K562 (cell line): ENCODE results near the gene TMEM86B. TPM values are rescaled to one million over a fixed set of nuclear protein-coding genes. Genes with fewer than 3 reads are reported as not detected.

Experiments used
- ATAC-seq: fragments of 200-7000 bp; cut with Tn5 transposase; 3 replicates; pipeline ENCODE4 v1.9.1; 2020; ENCODE audit warnings: moderate library complexity
- BruUV-seq: library from RNA; stranded (reverse); fragments of 400-500 nt; replicated peaks from 2 replicates; lab custom pipeline; 2021; lab: Mats Ljungman, UMichigan
- CTCF ChIA-PET: fragments of 300-600 bp; formaldehyde crosslinking; extraction: SDS; loops from one replicate; lab custom pipeline; 2021; ENCODE audit warnings: low intra/inter-chr PET ratio; lab: Yijun Ruan, JAX
- POLR2A ChIA-PET: fragments of 300-600, 350-650 bp; sonication (Branson Sonifier 250); formaldehyde crosslinking; extraction: SDS; loops from one replicate; lab custom pipeline; 2021; ENCODE audit warnings: antibody characterized with exemption, inconsistent platforms; lab: Yijun Ruan, JAX
- DNase-seq, 4 experiments: peaks; one replicate each; pipeline versions ENCODE4 v3.0.0 to v3.0.0-alpha.2; 2011 to 2018; ENCODE audit warnings: low spot score in 3 of 4, mixed read lengths in 3 of 4; ENCODE audit errors: extremely low read depth in 1 of 4
- FAIRE-seq: peaks from 2 replicates; lab custom pipeline; 2011; peaks lifted over from hg19 to GRCh38; lab: Jason Lieb, UNC
- H2AFZ ChIP-seq: 2 replicates; pipeline ENCODE4 v1.6.0; 2011; ENCODE audit warnings: low read depth, low read length, control low read depth, inconsistent platforms
- H3K27ac ChIP-seq: fragments of 200-600 bp; 3 replicates; pipeline ENCODE4 v1.8.0; 2011; ENCODE audit warnings: low read depth, mild to moderate bottlenecking, control low read depth, inconsistent platforms, low read length, moderate library complexity, mixed read lengths; ENCODE audit errors: extremely low read depth
- H3K27me3 ChIP-seq, 2 experiments: fragments of 300-600 bp in 1 of 2; 2 replicates in 1 of 2; 3 replicates in 1 of 2; pipeline versions ENCODE4 v1.6.0 to v1.8.0; 2011; ENCODE audit warnings: inconsistent platforms in 2 of 2, low read length in 2 of 2, mild to moderate bottlenecking in 1 of 2, mixed read lengths in 1 of 2, moderate library complexity in 1 of 2; ENCODE audit not compliant: control insufficient read depth in 2 of 2, insufficient read depth in 2 of 2
- H3K36me3 ChIP-seq: fragments of 300-600 bp; 3 replicates; pipeline ENCODE4 v1.8.0; 2011; ENCODE audit warnings: mild to moderate bottlenecking, low read length, inconsistent platforms; ENCODE audit not compliant: control insufficient read depth, insufficient read depth
- H3K4me1 ChIP-seq, 2 experiments: fragments of 200-600 bp in 1 of 2; replicated peaks in 1 of 2; 2 replicates in 1 of 2; 3 replicates in 1 of 2; pipeline versions ENCODE4 v1.5.1 to v1.8.0; 2011; ENCODE audit warnings: inconsistent platforms in 2 of 2, low read length in 2 of 2, mild to moderate bottlenecking in 1 of 2, mixed read lengths in 1 of 2, moderate library complexity in 1 of 2; ENCODE audit not compliant: control insufficient read depth in 2 of 2, insufficient read depth in 2 of 2
- H3K4me2 ChIP-seq: 2 replicates; pipeline ENCODE4 v1.6.1; 2011; ENCODE audit warnings: low read length, control low read depth, inconsistent platforms, mixed read lengths; ENCODE audit not compliant: insufficient read depth
- H3K4me3 ChIP-seq: fragments of 200-600 bp; sonication (generic), shearing (Covaris generic); 2 replicates; pipeline ENCODE4 v1.5.1; 2016; ENCODE audit warnings: control low read depth, inconsistent platforms
- H3K79me2 ChIP-seq: fragments of 200-600 bp; 3 replicates; pipeline ENCODE4 v1.8.0; 2011; ENCODE audit warnings: low read length, inconsistent platforms; ENCODE audit not compliant: control insufficient read depth, insufficient read depth
- H3K9ac ChIP-seq, 2 experiments: 2 replicates each; pipeline versions ENCODE4 v1.6.0 to v1.6.1; 2011; ENCODE audit warnings: low read depth in 2 of 2, low read length in 2 of 2, control low read depth in 1 of 2, inconsistent platforms in 1 of 2, mild to moderate bottlenecking in 1 of 2, mixed read lengths in 1 of 2; ENCODE audit not compliant: insufficient read depth in 1 of 2
- H3K9me1 ChIP-seq: one replicate; pipeline ENCODE4 v1.6.0; 2011; ENCODE audit warnings: inconsistent platforms, mild to moderate bottlenecking, low read length, moderate library complexity; ENCODE audit not compliant: control insufficient read depth, insufficient read depth
- H3K9me3 ChIP-seq: replicated peaks from 2 replicates; pipeline ENCODE4 v1.5.1; 2011; ENCODE audit warnings: low read depth, low read length, inconsistent platforms; ENCODE audit not compliant: control insufficient read depth, insufficient read depth
- H4K20me1 ChIP-seq: replicated peaks from 2 replicates; pipeline ENCODE4 v1.6.1; 2011; ENCODE audit warnings: low read length, inconsistent platforms, mixed read lengths; ENCODE audit not compliant: control insufficient read depth, insufficient read depth
- C11orf30 ChIP-seq: fragments of 450-650 bp; IDR thresholded peaks from 2 replicates; pipeline ENCODE4 v1.6.1; 2016; ENCODE audit warnings: low read depth, mild to moderate bottlenecking
- CCAR2 ChIP-seq: fragments of 200-400 bp; formaldehyde crosslinking; IDR thresholded peaks from 2 replicates; pipeline ENCODE4 v1.6.1; 2017; ENCODE audit warnings: mild to moderate bottlenecking, low read depth, low read length
- CXXC5 ChIP-seq: fragments of 250-450 bp; sonication (Bioruptor Pico); IDR thresholded peaks from 2 replicates; pipeline ENCODE4 v1.8.0; 2022; ENCODE audit warnings: inconsistent platforms, mild to moderate bottlenecking, moderate library complexity
- DIDO1 ChIP-seq: fragments of 450-650 bp; IDR thresholded peaks from 2 replicates; pipeline ENCODE4 v1.6.1; 2016; ENCODE audit warnings: low read depth, missing biosample characterization, missing genetic modification characterization
- FOSL1 ChIP-seq: fragments of 200-800 bp; sonication (Bioruptor generic); conservative IDR thresholded peaks from 2 replicates; pipeline ENCODE4 v1.6.1; 2016; ENCODE audit warnings: missing genetic modification characterization, missing compliant biosample characterization
- HDAC3 ChIP-seq: fragments of 450-650 bp; IDR thresholded peaks from 2 replicates; pipeline ENCODE4 v1.6.1; 2018; ENCODE audit warnings: borderline replicate concordance, mild to moderate bottlenecking, moderate library complexity; ENCODE audit not compliant: partially characterized antibody
- HOXB6 ChIP-seq: fragments of 250-450 bp; sonication (Bioruptor Pico); IDR thresholded peaks from 2 replicates; pipeline ENCODE4 v1.5.1; 2022; ENCODE audit warnings: mild to moderate bottlenecking, borderline replicate concordance
- NR2F6 ChIP-seq: fragments of 450-650 bp; formaldehyde crosslinking; IDR thresholded peaks from 2 replicates; pipeline ENCODE4 v1.4.0; 2020; ENCODE audit warnings: mild to moderate bottlenecking
- RBBP5 ChIP-seq: fragments of 200-600 bp; sonication (generic); IDR thresholded peaks from 2 replicates; pipeline ENCODE4 v1.6.1; 2012; ENCODE audit warnings: borderline replicate concordance, mild to moderate bottlenecking, low read length, control low read depth, inconsistent platforms; ENCODE audit not compliant: insufficient read depth, poor library complexity, severe bottlenecking
- SRSF7 ChIP-seq: fragments of 200-400 bp; formaldehyde crosslinking; optimal IDR thresholded peaks from 2 replicates; pipeline ENCODE3; 2017; ENCODE audit warnings: mild to moderate bottlenecking, low read depth, low read length
- TAL1 ChIP-seq: fragments of 450-650 bp; IDR thresholded peaks from 2 replicates; pipeline ENCODE4 v1.6.1; 2016; ENCODE audit warnings: mild to moderate bottlenecking
- TRIM28 ChIP-seq: fragments of 450-650 bp; IDR thresholded peaks from 2 replicates; pipeline ENCODE4 v1.6.1; 2017
- TSC22D4 ChIP-seq: fragments of 450-650 bp; IDR thresholded peaks from 2 replicates; pipeline ENCODE4 v1.6.1; 2016; ENCODE audit warnings: missing genetic modification characterization, missing biosample characterization, control low read depth
- ZBTB1 ChIP-seq: sonication (generic); formaldehyde crosslinking; IDR thresholded peaks from 2 replicates; pipeline ENCODE4 v1.8.1; 2023; ENCODE audit warnings: missing genetic modification reagents, low read depth, mild to moderate bottlenecking, borderline replicate concordance
- WGBS: fragments of 100-300 bp; shearing (Covaris generic); methylation state at CpG from one replicate; pipeline ENCODE4 v1.1.6; 2016; ENCODE audit warnings: low coverage, mixed read lengths; ENCODE audit not compliant: insufficient coverage; ENCODE audit errors: missing lambda C conversion rate; 5-methylcytosine and 5-hydroxymethylcytosine counted together
- in situ Hi-C: fragments of 300-500 bp; cut with MboI; formaldehyde crosslinking; loops from 4 replicates; pipeline ENCODE4 v1.15.0; 2018; ENCODE audit warnings: inconsistent platforms, mixed read lengths
- intact Hi-C: fragments of 100-400 bp; cut with micrococcal nuclease; formaldehyde crosslinking; loops from 2 replicates; pipeline ENCODE4 v1.14.2; 2022
- polyA plus RNA-seq, 8 experiments: library from polyadenylated mRNA; depleted of rRNA in 4 of 8; stranded (reverse) in 5 of 8; unstranded in 3 of 8; fragments of >200 nt; fragmentation: Nextera tagmentation in 2 of 8; fragmentation: Illumina TruSeq in 1 of 8; extraction: Ambion mirVana in 2 of 8; extraction: Trizol in 1 of 8; gene quantifications; 2 replicates each; pipeline versions ENCODE4 v1.2.1 to v1.2.3, GENCODE V29; 2011 to 2014; ENCODE audit warnings: inconsistent platforms in 1 of 8, missing spikeins in 1 of 8
- total RNA-seq, 7 experiments: library from RNA; depleted of rRNA in 6 of 7; stranded (reverse); fragments of >200 nt in 6 of 7; fragmentation: Illumina TruSeq in 2 of 7; extraction: Trizol in 2 of 7; gene quantifications; 2 replicates each; pipeline versions ENCODE4 v1.2.1 to v1.2.3, GENCODE V29; 2011 to 2021; ENCODE audit warnings: low replicate concordance in 1 of 7
- TF ChIP-seq, protein P1 (sequence below): fragments of 250-450 bp; sonication (Bioruptor Pico); IDR thresholded peaks from 2 replicates; pipeline ENCODE4 v1.4.0; 2020; ENCODE audit warnings: mild to moderate bottlenecking, moderate library complexity, borderline replicate concordance
- TF ChIP-seq, protein P2 (sequence below): fragments of 250-450 bp; sonication (Bioruptor Pico); IDR thresholded peaks from 2 replicates; pipeline ENCODE4 v1.6.1; 2021; ENCODE audit warnings: mild to moderate bottlenecking
- TF ChIP-seq, protein P3 (sequence below), 2 experiments: IDR thresholded peaks; 2 replicates each; pipeline ENCODE4 v1.6.1; 2012; ENCODE audit warnings: improper control_type of control experiment in 2 of 2, low read depth in 2 of 2, low read length in 2 of 2, borderline replicate concordance in 1 of 2

The TMEM86B gene
- total and polyA plus RNA-seq, 9 of the 15 experiments (the other 6 are each of a cell fraction or from before 2014, with no cell fraction given), result 0.28 to 7.9 (median 2.1) TPM

DNA sequence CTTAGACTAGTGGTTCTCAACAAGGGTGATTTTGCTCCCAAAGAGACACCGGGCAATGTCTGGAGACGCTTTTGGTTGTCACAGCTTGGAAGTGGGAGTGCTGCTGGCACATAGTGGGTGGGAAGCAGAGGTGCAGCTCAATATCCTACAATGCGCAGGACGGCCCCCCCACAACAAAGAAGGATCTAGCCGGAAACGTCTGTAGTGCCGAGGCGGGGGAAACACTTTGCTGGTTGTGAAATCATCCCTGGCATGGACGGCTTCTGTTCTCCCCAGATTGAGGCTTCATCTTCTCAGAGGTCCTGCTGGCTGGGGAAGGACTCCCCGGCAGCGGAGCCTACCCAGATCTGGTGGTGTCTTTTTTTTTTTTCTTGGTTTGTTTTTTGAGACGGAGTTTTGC, 35.1 kb downstream of the TMEM86B start:
- BruUV-seq, result no TSS peak
- TF ChIP-seq DIDO1 (tag), result no peak
- TF ChIP-seq ZBTB1 (CRISPR knock-in tag), result no peak
- no peak for TF ChIP-seq CCAR2
- TF ChIP-seq, protein P1, sequence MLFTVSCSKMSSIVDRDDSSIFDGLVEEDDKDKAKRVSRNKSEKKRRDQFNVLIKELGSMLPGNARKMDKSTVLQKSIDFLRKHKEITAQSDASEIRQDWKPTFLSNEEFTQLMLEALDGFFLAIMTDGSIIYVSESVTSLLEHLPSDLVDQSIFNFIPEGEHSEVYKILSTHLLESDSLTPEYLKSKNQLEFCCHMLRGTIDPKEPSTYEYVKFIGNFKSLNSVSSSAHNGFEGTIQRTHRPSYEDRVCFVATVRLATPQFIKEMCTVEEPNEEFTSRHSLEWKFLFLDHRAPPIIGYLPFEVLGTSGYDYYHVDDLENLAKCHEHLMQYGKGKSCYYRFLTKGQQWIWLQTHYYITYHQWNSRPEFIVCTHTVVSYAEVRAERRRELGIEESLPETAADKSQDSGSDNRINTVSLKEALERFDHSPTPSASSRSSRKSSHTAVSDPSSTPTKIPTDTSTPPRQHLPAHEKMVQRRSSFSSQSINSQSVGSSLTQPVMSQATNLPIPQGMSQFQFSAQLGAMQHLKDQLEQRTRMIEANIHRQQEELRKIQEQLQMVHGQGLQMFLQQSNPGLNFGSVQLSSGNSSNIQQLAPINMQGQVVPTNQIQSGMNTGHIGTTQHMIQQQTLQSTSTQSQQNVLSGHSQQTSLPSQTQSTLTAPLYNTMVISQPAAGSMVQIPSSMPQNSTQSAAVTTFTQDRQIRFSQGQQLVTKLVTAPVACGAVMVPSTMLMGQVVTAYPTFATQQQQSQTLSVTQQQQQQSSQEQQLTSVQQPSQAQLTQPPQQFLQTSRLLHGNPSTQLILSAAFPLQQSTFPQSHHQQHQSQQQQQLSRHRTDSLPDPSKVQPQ (CRISPR knock-in tag), result no peak
- no peak for TF ChIP-seq HOXB6 (CRISPR knock-in tag)
- TF ChIP-seq, protein P2, sequence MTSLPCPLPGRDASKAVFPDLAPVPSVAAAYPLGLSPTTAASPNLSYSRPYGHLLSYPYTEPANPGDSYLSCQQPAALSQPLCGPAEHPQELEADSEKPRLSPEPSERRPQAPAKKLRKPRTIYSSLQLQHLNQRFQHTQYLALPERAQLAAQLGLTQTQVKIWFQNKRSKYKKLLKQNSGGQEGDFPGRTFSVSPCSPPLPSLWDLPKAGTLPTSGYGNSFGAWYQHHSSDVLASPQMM (CRISPR knock-in tag), result no peak
- TF ChIP-seq RBBP5, result no peak
- TF ChIP-seq TAL1, result no peak
- TF ChIP-seq, protein P3, sequence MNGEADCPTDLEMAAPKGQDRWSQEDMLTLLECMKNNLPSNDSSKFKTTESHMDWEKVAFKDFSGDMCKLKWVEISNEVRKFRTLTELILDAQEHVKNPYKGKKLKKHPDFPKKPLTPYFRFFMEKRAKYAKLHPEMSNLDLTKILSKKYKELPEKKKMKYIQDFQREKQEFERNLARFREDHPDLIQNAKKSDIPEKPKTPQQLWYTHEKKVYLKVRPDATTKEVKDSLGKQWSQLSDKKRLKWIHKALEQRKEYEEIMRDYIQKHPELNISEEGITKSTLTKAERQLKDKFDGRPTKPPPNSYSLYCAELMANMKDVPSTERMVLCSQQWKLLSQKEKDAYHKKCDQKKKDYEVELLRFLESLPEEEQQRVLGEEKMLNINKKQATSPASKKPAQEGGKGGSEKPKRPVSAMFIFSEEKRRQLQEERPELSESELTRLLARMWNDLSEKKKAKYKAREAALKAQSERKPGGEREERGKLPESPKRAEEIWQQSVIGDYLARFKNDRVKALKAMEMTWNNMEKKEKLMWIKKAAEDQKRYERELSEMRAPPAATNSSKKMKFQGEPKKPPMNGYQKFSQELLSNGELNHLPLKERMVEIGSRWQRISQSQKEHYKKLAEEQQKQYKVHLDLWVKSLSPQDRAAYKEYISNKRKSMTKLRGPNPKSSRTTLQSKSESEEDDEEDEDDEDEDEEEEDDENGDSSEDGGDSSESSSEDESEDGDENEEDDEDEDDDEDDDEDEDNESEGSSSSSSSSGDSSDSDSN (IDR thresholded peaks at IDR 0.05; ENCODE audit: borderline replicate concordance in 1 of 2, low read depth in 2 of 2, low read length in 2 of 2), result no peak
- no peak for TF ChIP-seq FOSL1 (tag)
- TF ChIP-seq NR2F6 (CRISPR knock-in tag), result no peak
- no peak for TF ChIP-seq CXXC5 (CRISPR knock-in tag)
- TF ChIP-seq C11orf30, result no peak
- TF ChIP-seq TRIM28, result no peak
- no peak for TF ChIP-seq HDAC3
- TF ChIP-seq SRSF7, result no peak
- no peak for TF ChIP-seq TSC22D4 (tag)

More for the DNA sequence above, 35.1 kb downstream of the TMEM86B start:
- intact Hi-C loops (no loop called here), in situ Hi-C loops (no loop called here)
- Histone ChIP-seq H3K79me2 (no peaks in the 10 kb centered on the region), H3K4me1 (peaks cover 0 to 12% of the 10 kb centered on the region in 2 experiments; a peak in 1 of 5 replicates), H2AFZ (no peak overlapping the region), H3K27ac (no peak overlapping the region), H4K20me1 (no peaks in the 10 kb centered on the region), H3K9me3 (no peaks in the 10 kb centered on the region), H3K36me3 (peaks cover 45% of the 10 kb centered on the region), H3K4me3 (no peak overlapping the region), H3K9me1 (no peaks in the 10 kb centered on the region), H3K9ac (no peak overlapping the region), H3K27me3 (no peaks in the 10 kb centered on the region), H3K4me2 (no peak overlapping the region)
- ChIA-PET CTCF (no interaction called here), POLR2A (interaction anchor here (0.7 to 1.8 kb wide), 2 partner anchors 18 to 23 kb away, joined by 5 to 6 read pairs; no protein-coding TSS in a partner anchor)
- 79% methylated on average over 10 of the region's 12 CpGs for WGBS
- FAIRE-seq (no peak), DNase-seq (no peak), ATAC-seq (no peak)
